Neural cell (in vitro differentiated cells): Measurements from ENCODE around the gene ITPR2. TPM values are rescaled to one million over a fixed set of nuclear protein-coding genes. Genes with fewer than 3 reads are reported as not detected.

Experiments
- H2AFZ ChIP-seq: fragments of 200-600, 300-800 bp; sonication (generic), shearing (Covaris generic); 2 replicates; pipeline ENCODE4 v1.6.0; 2014; ENCODE audit warnings: low read depth, mild to moderate bottlenecking, antibody characterized with exemption, low read length, moderate library complexity
- H3F3A ChIP-seq: fragments of 200-600 bp; shearing (Covaris generic); 2 replicates; pipeline ENCODE4 v1.6.1; 2016; ENCODE audit warnings: mild to moderate bottlenecking, moderate library complexity, mixed read lengths, antibody characterized with exemption, low read length; ENCODE audit not compliant: insufficient read depth, poor library complexity, severe bottlenecking
- H3K27ac ChIP-seq: fragments of 200-600, 300-800 bp; sonication (generic), shearing (Covaris generic); 2 replicates; pipeline ENCODE4 v1.5.1; 2014; ENCODE audit warnings: mild to moderate bottlenecking, low read length, moderate library complexity
- H3K27me3 ChIP-seq: fragments of 300-800, 200-600 bp; sonication (generic), shearing (Covaris generic); 2 replicates; pipeline ENCODE4 v1.6.0; 2014; ENCODE audit warnings: mild to moderate bottlenecking, low read depth, low read length, moderate library complexity; ENCODE audit not compliant: insufficient read depth
- H3K36me3 ChIP-seq: fragments of 300-800, 200-600 bp; sonication (generic), shearing (Covaris generic); 2 replicates; pipeline ENCODE4 v1.5.1; 2014; ENCODE audit warnings: mild to moderate bottlenecking, antibody characterized with exemption, low read length, moderate library complexity; ENCODE audit not compliant: insufficient read depth
- H3K4me2 ChIP-seq: fragments of 300-800, 200-600 bp; sonication (generic), shearing (Covaris generic); 2 replicates; pipeline ENCODE4 v1.6.0; 2014; ENCODE audit warnings: mild to moderate bottlenecking, low read length
- H3K4me3 ChIP-seq: fragments of 300-800, 200-600 bp; sonication (generic), shearing (Covaris generic); 2 replicates; pipeline ENCODE4 v1.5.1; 2014; ENCODE audit warnings: mild to moderate bottlenecking, low read length, moderate library complexity
- H3K79me2 ChIP-seq: fragments of 200-600 bp; shearing (Covaris generic); replicated peaks from 2 replicates; pipeline ENCODE4 v1.6.0; 2014; ENCODE audit warnings: mild to moderate bottlenecking, low read length, moderate library complexity; ENCODE audit not compliant: insufficient read depth
- H3K9ac ChIP-seq: fragments of 300-800, 200-600 bp; sonication (generic), shearing (Covaris generic); 2 replicates; pipeline ENCODE4 v1.6.1; 2016; ENCODE audit warnings: mild to moderate bottlenecking, low read length, mixed read lengths
- H3K9me2 ChIP-seq: fragments of 200-600 bp; shearing (Covaris generic); 2 replicates; pipeline ENCODE4 v1.6.1; 2016; ENCODE audit warnings: mild to moderate bottlenecking, low read length, mixed read lengths; ENCODE audit not compliant: insufficient read depth
- H3K9me3 ChIP-seq: fragments of 200-600, 300-800 bp; sonication (generic), shearing (Covaris generic); 2 replicates; pipeline ENCODE4 v1.6.1; 2016; ENCODE audit warnings: mild to moderate bottlenecking, mixed run types, low read length, moderate library complexity, mixed read lengths
- H4K20me1 ChIP-seq: fragments of 200-600 bp; shearing (Covaris generic); 2 replicates; pipeline ENCODE4 v1.6.1; 2016; ENCODE audit warnings: mild to moderate bottlenecking, mixed run types; ENCODE audit not compliant: insufficient read depth
- EP300 ChIP-seq: fragments of 450-650 bp; conservative IDR thresholded peaks from 2 replicates; pipeline ENCODE4 v1.6.1; 2014; ENCODE audit warnings: antibody characterized with exemption, mild to moderate bottlenecking, moderate library complexity; ENCODE audit not compliant: poor library complexity, severe bottlenecking
- EZH2 ChIP-seq: fragments of 200-600, 300-800 bp; shearing (Covaris generic), sonication (generic); IDR thresholded peaks from 2 replicates; pipeline ENCODE4 v1.6.1; 2014; ENCODE audit warnings: antibody characterized with exemption, low read length, borderline replicate concordance, mild to moderate bottlenecking; ENCODE audit not compliant: insufficient read depth, poor library complexity, severe bottlenecking
- MXI1 ChIP-seq: fragments of 450-650 bp; conservative IDR thresholded peaks from 2 replicates; pipeline ENCODE4 v1.6.1; 2014; ENCODE audit warnings: antibody characterized with exemption, mild to moderate bottlenecking; ENCODE audit not compliant: poor library complexity, severe bottlenecking
- POLR2AphosphoS5 ChIP-seq: IDR thresholded peaks from 2 replicates; pipeline ENCODE4 v1.6.1; 2012
- RAD21 ChIP-seq: fragments of 450-650 bp; conservative IDR thresholded peaks from 2 replicates; pipeline ENCODE4 v1.6.1; 2014; ENCODE audit warnings: antibody characterized with exemption, mild to moderate bottlenecking, moderate library complexity
- SMC3 ChIP-seq: fragments of 450-650 bp; conservative IDR thresholded peaks from 2 replicates; pipeline ENCODE4 v1.6.1; 2014; ENCODE audit warnings: antibody characterized with exemption, mild to moderate bottlenecking, moderate library complexity; ENCODE audit not compliant: poor library complexity
- TAF1 ChIP-seq: IDR thresholded peaks from 2 replicates; pipeline ENCODE4 v1.6.1; 2012; ENCODE audit warnings: low read depth
- polyA plus RNA-seq: library from polyadenylated mRNA; depleted of rRNA; stranded (reverse); fragments of >200 nt; gene quantifications from 2 replicates; pipeline ENCODE4 v1.2.3, GENCODE V29; 2014
- TF ChIP-seq, protein P1 (sequence below): fragments of 450-650 bp; IDR thresholded peaks from 2 replicates; pipeline ENCODE4 v1.5.1; 2014; ENCODE audit warnings: antibody characterized with exemption, mild to moderate bottlenecking, moderate library complexity; ENCODE audit not compliant: poor library complexity, severe bottlenecking
- TF ChIP-seq, protein P2 (sequence below): IDR thresholded peaks from 2 replicates; pipeline ENCODE4 v1.6.1; 2012; ENCODE audit warnings: borderline replicate concordance

ITPR2 gene
- polyA plus RNA-seq, 1 donor from 2014 or later, result 2.0 TPM

DNA sequence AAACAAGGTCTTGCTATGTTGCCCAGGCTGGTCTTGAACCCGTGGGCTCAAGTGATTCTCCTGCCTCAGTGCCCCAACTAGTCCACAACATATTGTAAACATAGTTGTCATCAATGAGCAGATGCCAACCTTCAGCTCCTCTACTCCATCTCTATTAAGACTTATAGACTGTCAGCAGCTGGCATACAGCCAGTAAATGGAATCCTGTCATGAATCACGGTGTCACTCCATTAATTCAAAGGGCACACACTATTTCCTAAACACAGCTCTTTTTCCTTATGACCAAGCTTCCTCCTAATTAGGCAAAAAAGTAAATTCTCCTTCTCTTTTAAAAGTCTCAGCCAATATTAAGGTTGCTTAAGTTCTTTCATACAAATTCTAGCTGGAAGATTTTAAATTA, 111.2 kb downstream of the ITPR2 start:
- Histone ChIP-seq H2AFZ (no peak overlapping the region), H3K4me3 (no peak overlapping the region), H3K9me2 (no peaks in the 10 kb centered on the region), H4K20me1 (no peaks in the 10 kb centered on the region), H3F3A (no peaks in the 10 kb centered on the region), H3K27ac (no peak overlapping the region), H3K9me3 (no peaks in the 10 kb centered on the region), H3K27me3 (no peaks in the 10 kb centered on the region), H3K9ac (no peak overlapping the region), H3K79me2 (no peaks in the 10 kb centered on the region), H3K36me3 (no peaks in the 10 kb centered on the region), H3K4me2 (no peak overlapping the region)
- no peak for TF ChIP-seq EP300
- TF ChIP-seq POLR2AphosphoS5, result no peak
- TF ChIP-seq TAF1, result no peak
- TF ChIP-seq, protein P1, sequence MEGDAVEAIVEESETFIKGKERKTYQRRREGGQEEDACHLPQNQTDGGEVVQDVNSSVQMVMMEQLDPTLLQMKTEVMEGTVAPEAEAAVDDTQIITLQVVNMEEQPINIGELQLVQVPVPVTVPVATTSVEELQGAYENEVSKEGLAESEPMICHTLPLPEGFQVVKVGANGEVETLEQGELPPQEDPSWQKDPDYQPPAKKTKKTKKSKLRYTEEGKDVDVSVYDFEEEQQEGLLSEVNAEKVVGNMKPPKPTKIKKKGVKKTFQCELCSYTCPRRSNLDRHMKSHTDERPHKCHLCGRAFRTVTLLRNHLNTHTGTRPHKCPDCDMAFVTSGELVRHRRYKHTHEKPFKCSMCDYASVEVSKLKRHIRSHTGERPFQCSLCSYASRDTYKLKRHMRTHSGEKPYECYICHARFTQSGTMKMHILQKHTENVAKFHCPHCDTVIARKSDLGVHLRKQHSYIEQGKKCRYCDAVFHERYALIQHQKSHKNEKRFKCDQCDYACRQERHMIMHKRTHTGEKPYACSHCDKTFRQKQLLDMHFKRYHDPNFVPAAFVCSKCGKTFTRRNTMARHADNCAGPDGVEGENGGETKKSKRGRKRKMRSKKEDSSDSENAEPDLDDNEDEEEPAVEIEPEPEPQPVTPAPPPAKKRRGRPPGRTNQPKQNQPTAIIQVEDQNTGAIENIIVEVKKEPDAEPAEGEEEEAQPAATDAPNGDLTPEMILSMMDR, result no peak
- no peak for TF ChIP-seq MXI1

DNA sequence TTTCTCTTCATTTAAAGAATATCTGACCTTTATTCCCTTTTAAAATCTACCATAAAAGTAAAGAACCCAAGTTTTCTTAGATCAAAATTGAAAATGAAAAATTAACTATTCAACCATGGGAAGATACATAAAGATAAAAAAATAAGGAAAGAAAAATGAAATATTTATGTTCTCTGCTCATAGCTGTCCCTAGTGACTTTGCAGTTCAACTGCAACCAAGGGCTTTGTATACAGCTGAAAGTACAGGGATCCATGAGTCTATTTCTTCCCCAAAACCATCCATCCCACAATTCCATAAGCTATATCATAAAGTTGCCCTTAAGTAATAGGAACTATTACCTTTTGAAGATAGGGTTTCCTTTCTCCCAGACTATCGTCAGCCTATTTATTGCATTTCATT, 113.1 kb downstream of the ITPR2 start:
- H3K9me3 ChIP-seq, result no peaks in the 10 kb centered on the region
- no peak overlapping the region for H3K27ac ChIP-seq
- no peaks in the 10 kb centered on the region for H3K36me3 ChIP-seq
- H4K20me1 ChIP-seq, result no peaks in the 10 kb centered on the region
- H3K27me3 ChIP-seq, result no peaks in the 10 kb centered on the region
- no peaks in the 10 kb centered on the region for H3K79me2 ChIP-seq
- TF ChIP-seq, protein P2, sequence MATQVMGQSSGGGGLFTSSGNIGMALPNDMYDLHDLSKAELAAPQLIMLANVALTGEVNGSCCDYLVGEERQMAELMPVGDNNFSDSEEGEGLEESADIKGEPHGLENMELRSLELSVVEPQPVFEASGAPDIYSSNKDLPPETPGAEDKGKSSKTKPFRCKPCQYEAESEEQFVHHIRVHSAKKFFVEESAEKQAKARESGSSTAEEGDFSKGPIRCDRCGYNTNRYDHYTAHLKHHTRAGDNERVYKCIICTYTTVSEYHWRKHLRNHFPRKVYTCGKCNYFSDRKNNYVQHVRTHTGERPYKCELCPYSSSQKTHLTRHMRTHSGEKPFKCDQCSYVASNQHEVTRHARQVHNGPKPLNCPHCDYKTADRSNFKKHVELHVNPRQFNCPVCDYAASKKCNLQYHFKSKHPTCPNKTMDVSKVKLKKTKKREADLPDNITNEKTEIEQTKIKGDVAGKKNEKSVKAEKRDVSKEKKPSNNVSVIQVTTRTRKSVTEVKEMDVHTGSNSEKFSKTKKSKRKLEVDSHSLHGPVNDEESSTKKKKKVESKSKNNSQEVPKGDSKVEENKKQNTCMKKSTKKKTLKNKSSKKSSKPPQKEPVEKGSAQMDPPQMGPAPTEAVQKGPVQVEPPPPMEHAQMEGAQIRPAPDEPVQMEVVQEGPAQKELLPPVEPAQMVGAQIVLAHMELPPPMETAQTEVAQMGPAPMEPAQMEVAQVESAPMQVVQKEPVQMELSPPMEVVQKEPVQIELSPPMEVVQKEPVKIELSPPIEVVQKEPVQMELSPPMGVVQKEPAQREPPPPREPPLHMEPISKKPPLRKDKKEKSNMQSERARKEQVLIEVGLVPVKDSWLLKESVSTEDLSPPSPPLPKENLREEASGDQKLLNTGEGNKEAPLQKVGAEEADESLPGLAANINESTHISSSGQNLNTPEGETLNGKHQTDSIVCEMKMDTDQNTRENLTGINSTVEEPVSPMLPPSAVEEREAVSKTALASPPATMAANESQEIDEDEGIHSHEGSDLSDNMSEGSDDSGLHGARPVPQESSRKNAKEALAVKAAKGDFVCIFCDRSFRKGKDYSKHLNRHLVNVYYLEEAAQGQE, result no peak
- TF ChIP-seq SMC3 (no peak), MXI1 (no peak), EP300 (no peak), EZH2 (no peak), TAF1 (no peak), POLR2AphosphoS5 (no peak), RAD21 (no peak)
- TF ChIP-seq, protein P1, result peak; percentile 22
- no peaks in the 10 kb centered on the region for H3K9me2 ChIP-seq
- no peak overlapping the region for H3K9ac ChIP-seq
- no peaks in the 10 kb centered on the region for H3F3A ChIP-seq
- H3K4me3 ChIP-seq, result no peak overlapping the region
- no peak overlapping the region for H2AFZ ChIP-seq
- H3K4me2 ChIP-seq, result no peak overlapping the region
